HepG2 (cell line): Measurements from ENCODE around the gene HARS2.

Experiments
- CTCF ChIP-seq: sonication (generic); formaldehyde crosslinking; IDR thresholded peaks from 2 replicates; pipeline ENCODE4 v1.5.0; 2020; ENCODE audit warnings: mild to moderate bottlenecking, missing genetic modification reagents, moderate library complexity
- MAX ChIP-seq: IDR thresholded peaks from 2 replicates; pipeline ENCODE4 v1.6.1; 2012; ENCODE audit warnings: inconsistent platforms
- MAZ ChIP-seq, 2 experiments: sonication (generic) in 1 of 2; formaldehyde crosslinking in 1 of 2; IDR thresholded peaks; 2 replicates each; pipeline versions ENCODE4 v1.5.0 to v1.6.1; 2012 to 2020; ENCODE audit warnings: low read depth in 2 of 2, mild to moderate bottlenecking in 2 of 2, borderline replicate concordance in 1 of 2, improper control_type of control experiment in 1 of 2, low read length in 1 of 2, missing genetic modification reagents in 1 of 2, moderate library complexity in 1 of 2
- MZF1 ChIP-seq: sonication (generic); formaldehyde crosslinking; IDR thresholded peaks from 2 replicates; pipeline ENCODE4 v1.8.1; 2023; ENCODE audit warnings: mild to moderate bottlenecking, missing genetic modification reagents, borderline replicate concordance
- NCOR1 ChIP-seq: fragments of 200-600 bp; sonication (generic); IDR thresholded peaks from 2 replicates; pipeline ENCODE4 v1.7.0; 2017; ENCODE audit warnings: antibody characterized with exemption, low read length, borderline replicate concordance
- NR2F6 ChIP-seq, 2 experiments: IDR thresholded peaks; 2 replicates each; pipeline ENCODE4 v1.6.1; 2016; ENCODE audit warnings: antibody characterized with exemption in 1 of 2, mild to moderate bottlenecking in 1 of 2
- PRDM4 ChIP-seq: sonication (generic); formaldehyde crosslinking; IDR thresholded peaks from 2 replicates; pipeline ENCODE4 v1.9.0; 2021; ENCODE audit warnings: missing genetic modification reagents, borderline replicate concordance
- REST ChIP-seq, 2 experiments: IDR thresholded peaks; 2 replicates each; pipeline ENCODE4 v1.6.1; 2011 to 2012; ENCODE audit warnings: low read length in 2 of 2, borderline replicate concordance in 1 of 2, low read depth in 1 of 2, mild to moderate bottlenecking in 1 of 2, moderate library complexity in 1 of 2
- RFX1 ChIP-seq: fragments of 450-650 bp; IDR thresholded peaks from 2 replicates; pipeline ENCODE4 v1.6.1; 2017
- ZBTB46 ChIP-seq: sonication (generic); formaldehyde crosslinking; IDR thresholded peaks from 2 replicates; pipeline ENCODE4 v1.4.0; 2020; ENCODE audit warnings: mild to moderate bottlenecking, missing genetic modification reagents, borderline replicate concordance
- ZBTB7A ChIP-seq: sonication (generic); formaldehyde crosslinking; IDR thresholded peaks from 2 replicates; pipeline ENCODE4 v1.8.0; 2022; ENCODE audit warnings: mild to moderate bottlenecking, missing genetic modification reagents

GRCh38 chr5:140718266-140718592, 27.0 kb downstream of the HARS2 start:
- no peak for TF ChIP-seq ZBTB46 (CRISPR knock-in tag)
- no peak for TF ChIP-seq RFX1
- TF ChIP-seq MZF1 (CRISPR knock-in tag): no peak
- TF ChIP-seq NCOR1: no peak
- TF ChIP-seq REST (IDR thresholded peaks at IDR 0.05; ENCODE audit: borderline replicate concordance in 1 of 2, low read depth in 1 of 2, low read length in 2 of 2): no peak
- TF ChIP-seq NR2F6 (IDR thresholded peaks at IDR 0.05): no peak
- TF ChIP-seq NR2F6 (CRISPR knock-in tag; IDR thresholded peaks at IDR 0.05): no peak
- TF ChIP-seq CTCF: no peak
- TF ChIP-seq ZBTB7A: no peak
- no peak for TF ChIP-seq MAZ (IDR thresholded peaks at IDR 0.05; ENCODE audit: borderline replicate concordance, low read depth, low read length)
- no peak for TF ChIP-seq MAZ (CRISPR knock-in tag; IDR thresholded peaks at IDR 0.05; ENCODE audit: low read depth)
- no peak for TF ChIP-seq PRDM4 (CRISPR knock-in tag)
- no peak for TF ChIP-seq MAX
